NCI-H1930 (cell line): Measurements from ENCODE around the gene KRTAP12-4.
"Not testable (repeated sequence)": the region's sequence is repeated elsewhere in the genome, so short reads cannot be mapped to it uniquely, and the experiment has no call there.

Experiments
- DNase-seq, 2 experiments: peaks; one replicate each; lab custom pipeline; 2025; lab: John Stamatoyannopoulos, UW

Gene KRTAP12-4

DNA sequence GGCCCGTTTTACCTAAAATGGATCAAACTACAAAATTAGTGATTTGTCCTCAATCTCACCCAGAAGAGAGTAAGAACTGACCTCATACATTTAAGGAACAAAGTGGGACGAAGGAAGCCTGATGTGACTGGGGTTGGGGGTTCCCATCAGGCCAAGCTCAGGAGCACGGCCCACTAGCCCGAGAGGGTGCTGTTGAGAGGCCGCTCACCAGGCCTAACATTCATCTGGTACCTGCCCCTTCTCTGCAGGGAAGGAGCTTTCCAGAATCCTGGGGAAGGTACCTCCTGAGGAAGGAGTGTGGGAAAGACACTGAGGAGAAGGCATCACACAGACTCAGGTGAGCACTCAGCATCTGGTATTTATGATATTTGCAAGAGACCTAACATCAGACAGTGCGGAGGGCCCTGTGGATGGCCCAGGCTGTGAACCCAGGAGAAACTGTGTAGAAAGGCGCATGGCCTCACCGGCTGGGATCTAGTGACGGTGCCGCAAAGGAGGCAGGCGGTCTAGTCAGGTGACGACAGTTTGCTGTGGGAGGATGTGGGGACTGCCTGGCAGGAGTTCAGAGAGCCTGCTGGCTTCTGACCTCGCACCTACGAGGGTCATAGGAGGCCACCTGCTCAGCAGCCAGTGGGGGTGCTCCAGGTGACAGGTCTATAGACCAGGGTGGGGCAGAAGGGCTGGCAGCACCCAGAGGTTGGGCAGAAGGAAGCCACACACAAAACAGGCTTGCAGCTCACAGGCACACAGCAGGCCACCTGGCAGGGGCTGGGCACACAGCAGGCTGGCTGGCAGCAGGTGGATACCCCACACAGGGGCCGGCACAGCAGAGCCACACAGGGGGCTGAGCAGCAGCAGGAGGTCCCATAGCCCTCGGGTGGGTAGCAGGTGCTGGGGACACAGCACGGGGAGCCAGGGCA lies 543 bp downstream of the KRTAP12-4 start:
- DNase-seq, result no peak

- no peak for DNase-seq
Measured at GRCh38 chr21:44653123-44653522, 1.3 kb downstream of the KRTAP12-4 start.

DNA sequence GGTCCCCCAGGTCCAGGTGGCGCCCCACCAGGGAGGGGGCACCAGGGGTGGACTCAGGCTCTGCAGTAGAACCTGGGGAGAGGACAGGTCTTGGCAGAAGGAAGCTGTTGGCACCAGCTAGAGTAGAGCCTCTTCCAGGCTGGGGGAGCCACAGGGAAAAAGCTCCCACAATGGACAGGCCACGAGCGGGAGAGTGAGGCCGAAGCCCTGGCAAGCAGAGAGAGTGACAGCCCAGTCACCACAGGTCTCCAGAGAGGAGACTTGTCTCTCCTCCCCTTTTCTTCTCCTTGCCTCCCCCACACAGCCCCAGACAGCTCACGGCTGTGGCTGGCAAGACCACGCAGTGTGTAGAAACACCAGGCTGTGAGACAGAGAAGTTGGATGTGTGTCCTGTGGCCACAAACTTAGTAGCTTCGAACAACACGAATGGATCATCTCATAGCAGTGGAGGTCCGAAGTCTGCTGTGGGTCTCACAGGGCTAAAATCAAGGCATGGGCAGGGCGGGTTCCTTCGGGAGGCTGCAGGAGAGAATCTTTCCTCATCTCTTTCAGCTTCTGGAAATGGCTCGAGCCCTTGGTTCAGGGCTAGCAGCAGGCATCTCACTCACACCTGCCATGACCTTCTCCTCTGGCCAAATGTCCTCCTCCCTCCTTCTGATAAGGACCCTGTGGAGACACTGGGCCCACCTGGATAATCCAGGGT lies 3.3 kb downstream of the KRTAP12-4 start:
- DNase-seq, result no peak

DNA sequence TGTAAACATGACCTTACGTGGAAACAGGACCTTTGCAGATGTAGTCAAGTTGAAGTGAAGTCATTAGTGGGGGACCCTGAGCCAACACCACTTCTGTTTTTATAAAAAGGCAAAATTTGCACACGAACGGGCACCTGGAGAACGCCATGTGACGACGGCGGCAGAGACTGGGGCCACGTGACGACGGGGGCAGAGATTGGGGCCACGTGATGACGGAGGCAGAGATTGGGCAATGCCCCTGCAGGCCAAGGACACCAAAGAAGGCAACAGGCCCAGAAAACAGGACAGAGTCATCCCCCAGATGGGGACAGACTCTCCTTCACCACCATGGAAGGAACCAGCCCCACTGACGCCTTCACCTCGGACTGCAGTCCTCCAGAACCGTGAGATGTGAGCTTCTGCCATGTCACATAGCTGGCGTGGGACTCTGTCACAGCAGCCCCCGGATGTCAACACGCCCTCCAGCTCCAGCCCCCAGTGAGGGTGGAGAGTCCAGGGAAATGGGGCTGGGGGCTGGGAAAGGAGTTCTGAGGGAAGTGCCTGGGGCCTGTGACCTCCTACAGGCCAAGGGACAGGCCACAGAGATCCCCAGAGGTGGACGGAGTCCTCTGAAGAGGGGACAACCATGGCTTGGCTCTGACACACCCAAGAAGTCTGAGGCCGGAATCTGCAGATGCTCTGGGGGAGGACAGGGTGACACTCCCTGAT lies 4.0 kb downstream of the KRTAP12-4 start:
- no peak for DNase-seq

DNA sequence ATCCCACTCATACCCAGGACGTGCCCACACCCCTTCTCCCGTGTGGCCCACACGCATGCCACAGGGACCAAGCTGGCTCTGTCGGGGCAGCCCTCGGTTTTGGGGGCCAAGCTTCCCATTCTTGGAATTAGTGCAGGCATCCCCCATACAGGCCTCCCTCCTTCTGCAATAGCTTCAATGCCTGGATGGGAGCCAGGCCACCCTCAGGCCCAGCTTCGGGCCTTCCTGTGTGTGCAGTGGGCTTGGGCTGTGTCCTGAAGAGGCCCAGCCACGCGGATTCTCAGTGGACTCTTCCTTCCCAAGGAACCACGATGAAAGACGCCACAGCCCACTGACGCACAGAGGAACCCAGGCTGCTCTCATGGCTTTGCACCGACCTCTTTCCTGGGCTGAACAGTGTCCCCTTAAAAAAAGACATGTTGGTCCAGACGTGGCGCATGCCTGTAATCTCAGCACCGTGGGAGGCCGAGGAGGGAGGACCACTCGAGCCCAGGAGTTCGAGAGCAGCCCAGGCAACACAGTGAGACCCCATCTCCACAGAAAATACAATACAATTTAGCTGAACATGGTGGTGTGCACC lies 4.8 kb downstream of the KRTAP12-4 start:
- no peak for DNase-seq

GRCh38 chr21:44648557-44649311 lies 5.7 kb downstream of the KRTAP12-4 start:
- DNase-seq, result no peak

DNA sequence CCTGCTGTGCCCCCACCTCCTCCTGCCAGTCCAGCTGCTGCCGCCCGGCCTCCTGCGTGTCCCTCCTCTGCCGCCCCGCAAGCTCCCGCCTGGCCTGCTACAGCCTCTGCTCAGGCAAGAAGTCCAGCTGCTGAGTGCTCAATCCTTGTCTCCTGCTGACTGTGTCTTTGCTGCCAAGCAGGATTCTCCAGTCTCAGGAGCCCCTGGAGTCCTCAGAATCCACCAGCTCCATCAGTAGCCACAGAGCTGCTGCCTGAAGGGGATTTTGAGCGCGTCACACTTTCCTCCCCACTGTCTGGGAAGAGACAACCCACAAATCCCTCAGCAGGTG lies 7.3 kb downstream of the KRTAP12-4 start:
- no peak for DNase-seq

GRCh38 chr21:44646366-44647221 lies 7.9 kb downstream of the KRTAP12-4 start, which contains the start of gene KRTAP10-11:
TSS of gene KRTAP10-11 (plus strand) at chr21:44646414. CDS start at chr21:44646459, 45 bp downstream.
- DNase-seq, result not testable (repeated sequence)

- no peak for DNase-seq
Measured at GRCh38 chr21:44644878-44645277, 9.6 kb downstream of the KRTAP12-4 start.

- no peak for DNase-seq
Measured at GRCh38 chr21:44643741-44644310, 10.6 kb downstream of the KRTAP12-4 start.

DNA sequence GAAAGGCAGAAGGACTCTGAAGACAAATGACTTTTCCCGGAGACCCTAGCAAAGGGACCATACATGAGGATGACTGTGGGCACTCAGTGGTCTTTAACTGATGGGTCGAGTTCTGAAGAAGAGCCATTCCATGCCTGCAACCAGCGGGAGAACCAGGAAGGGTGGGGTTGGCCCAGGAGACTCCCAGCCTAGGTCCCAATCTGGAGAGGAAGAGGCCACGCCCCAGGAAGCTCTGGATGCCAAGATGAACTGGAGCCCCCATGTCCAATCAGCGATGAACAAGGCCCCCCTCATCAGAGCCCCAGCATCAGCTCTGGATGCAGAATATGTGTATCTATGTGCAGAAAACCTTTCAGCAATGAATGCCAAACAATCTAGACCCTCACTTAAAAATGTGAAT lies 13.7 kb downstream of the KRTAP12-4 start:
- no peak for DNase-seq

GRCh38 chr21:44639331-44639655 lies 15.2 kb downstream of the KRTAP12-4 start:
- DNase-seq, result no peak

DNA sequence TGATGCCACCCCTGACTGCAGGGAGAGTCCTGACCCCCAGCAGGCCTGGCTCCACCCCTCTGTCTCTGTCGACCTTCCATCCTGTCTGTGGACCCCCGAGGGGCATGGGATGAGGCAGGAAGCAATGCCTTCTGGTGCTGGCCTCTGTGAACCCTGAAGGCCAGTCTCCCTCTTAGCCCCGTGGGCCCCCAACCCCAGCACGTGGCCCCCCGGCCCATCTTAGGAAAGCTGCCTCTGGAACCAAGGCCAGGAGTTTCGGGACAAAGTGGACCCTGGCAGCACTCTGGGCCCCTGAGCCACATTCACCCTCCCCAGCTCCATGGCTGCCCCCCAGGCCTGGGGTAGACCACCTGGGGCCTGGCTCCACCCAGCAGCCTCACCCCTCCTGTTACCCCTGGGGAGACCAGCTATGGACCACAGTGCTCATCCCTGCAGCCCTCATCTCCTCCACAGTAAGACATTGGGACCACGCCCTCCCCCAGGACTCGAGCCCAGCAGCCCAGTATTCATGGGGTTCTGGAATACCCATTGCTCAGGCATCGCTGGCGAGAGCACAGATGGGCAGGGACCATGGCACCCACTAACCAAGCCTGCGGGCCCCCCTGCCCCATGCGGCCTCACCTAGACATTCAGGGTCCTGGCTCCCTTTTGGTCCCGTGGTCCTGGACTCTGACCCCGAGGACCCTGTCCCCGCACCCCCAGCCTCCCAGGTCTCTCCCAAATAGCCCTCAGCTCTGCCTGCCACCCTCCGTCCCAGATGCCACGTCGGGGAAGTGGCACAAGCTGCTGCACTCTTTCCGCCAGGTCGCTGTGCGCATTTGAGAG lies 15.7 kb downstream of the KRTAP12-4 start:
- not testable (repeated sequence) for DNase-seq

DNA sequence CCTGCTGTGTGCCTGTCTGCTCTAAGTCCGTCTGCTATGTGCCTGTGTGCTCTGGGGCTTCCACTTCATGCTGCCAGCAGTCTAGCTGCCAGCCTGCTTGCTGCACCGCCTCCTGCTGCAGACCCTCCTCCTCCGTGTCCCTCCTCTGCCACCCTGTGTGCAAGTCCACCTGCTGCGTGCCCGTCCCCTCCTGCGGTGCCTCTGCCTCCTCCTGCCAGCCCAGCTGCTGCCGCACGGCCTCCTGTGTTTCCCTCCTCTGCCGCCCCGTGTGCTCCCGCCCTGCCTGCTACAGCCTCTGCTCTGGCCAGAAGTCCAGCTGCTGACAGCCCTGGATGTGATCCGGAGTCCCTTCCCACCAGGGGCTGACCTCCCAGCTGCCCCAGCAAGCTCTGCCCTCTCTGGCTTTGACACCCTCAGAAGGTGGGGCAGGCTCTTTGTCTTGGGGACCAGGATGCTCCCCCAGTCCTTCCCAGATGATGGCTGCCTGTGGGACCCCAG lies 16.6 kb downstream of the KRTAP12-4 start:
- DNase-seq, result not testable (repeated sequence)

DNA sequence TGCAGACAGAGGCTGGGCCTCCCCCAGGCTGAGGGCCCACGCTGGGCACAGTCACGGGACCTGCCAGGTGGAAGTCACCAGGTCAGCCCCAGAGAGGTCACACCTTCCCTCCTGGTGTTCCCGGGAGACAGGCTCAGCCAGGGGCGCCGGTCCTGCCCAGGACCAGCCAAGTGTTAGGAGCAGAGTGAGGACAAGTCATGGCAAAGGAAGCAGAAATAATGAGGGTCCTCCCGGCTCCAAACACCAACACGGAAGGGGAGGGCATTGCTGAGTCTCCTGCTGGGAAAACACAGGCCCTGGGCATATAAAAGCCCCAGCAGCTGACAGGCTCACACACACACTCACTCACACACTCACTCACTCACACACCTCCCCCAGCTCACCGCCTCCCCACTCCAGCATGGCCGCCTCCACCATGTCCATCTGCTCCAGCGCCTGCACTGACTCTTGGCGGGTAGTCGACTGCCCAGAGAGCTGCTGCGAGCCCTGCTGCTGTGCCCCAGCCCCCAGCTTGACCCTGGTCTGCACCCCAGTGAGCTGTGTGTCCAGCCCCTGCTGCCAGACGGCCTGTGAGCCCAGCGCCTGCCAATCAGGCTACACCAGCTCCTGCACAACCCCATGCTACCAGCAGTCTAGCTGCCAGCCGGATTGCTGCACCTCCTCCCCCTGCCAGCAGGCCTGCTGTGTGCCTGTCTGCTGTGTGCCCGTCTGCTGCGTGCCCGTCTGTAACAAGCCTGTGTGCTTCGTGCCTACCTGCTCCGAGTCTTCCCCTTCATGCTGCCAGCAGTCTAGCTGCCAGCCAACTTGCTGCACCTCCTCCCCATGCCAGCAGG lies 17.2 kb downstream of the KRTAP12-4 start, which contains the start of gene KRTAP10-10:
Gene KRTAP10-10, plus strand, starts transcription at position 339 of the 833 bp plus-strand sequence. Its CDS starts 62 bp downstream, at position 401.
- no peak for DNase-seq

DNA sequence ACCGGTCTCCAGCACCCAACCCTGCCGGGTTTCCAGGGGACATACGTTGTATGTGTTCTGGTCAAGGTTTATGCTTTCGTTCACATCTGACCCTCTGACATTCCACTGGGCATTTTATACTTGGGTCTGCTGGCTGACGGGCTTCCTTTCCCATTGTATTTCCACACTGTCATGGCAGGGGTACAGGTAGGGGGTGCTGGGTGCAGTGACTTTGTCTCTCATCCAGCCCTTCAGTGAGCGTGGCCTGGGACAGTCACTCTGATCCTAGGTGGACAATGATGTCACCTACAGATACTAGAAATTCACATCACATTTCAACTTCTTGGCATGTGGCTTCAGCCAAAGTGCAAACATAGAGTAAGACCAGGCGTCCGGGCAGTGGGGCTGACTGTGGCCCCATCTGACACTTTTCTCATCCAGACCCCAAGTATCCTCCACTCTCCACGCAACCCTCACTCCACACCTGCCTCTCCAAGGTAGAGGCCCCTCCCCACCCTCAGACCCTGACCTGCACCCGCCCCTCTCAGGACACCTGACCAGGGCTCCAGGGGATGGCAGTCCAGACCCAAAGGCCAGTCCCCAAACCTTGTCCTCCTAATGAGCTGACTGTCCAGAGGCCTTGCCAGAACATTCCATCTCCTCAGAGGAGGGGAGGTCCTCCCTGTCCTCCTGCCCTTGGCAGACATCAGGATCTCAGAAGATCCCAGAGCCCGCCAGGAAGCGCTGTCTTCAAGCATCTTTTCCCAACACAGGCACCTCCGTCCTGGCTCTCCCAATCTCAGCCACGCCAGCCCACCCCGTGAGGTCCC lies 18.0 kb downstream of the KRTAP12-4 start:
- no peak for DNase-seq

DNA sequence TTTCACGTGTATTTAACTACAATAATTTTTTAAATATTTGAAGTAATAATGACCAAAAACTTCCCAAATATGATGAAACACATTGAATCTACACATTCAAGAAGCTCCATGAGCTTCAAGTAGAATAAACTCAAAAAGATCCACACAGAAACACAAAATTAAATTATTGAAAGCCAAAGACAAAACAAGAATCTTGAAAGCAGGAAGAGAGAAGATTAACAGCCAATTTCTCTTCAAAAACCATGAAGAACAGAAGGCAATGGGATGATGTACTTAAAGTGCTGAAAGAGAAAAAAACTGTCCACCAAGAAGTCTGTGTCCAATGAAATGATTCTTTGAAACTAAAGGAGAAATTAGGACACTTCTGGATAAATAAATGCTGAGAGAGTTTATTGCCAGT lies 22.4 kb downstream of the KRTAP12-4 start:
- no peak for DNase-seq
